Activated CD4-positive, alpha-beta T cell treated with anti-CD3 and anti-CD28 coated beads, Interleukin-2, Interleukin-6, amounts not matched to agents 100 ng/mL and 50 ng/mL, durations not matched to agents 16 hours and 8 hours (primary cell): ENCODE measurements around the gene MAFF.
A peak's percentile ranks its signal among the peaks of the same experiment; 100 is the strongest.

ENCODE experiments used
- DNase-seq: peaks from one replicate; pipeline ENCODE4 v3.0.0-alpha.2; 2020

Gene MAFF

DNA sequence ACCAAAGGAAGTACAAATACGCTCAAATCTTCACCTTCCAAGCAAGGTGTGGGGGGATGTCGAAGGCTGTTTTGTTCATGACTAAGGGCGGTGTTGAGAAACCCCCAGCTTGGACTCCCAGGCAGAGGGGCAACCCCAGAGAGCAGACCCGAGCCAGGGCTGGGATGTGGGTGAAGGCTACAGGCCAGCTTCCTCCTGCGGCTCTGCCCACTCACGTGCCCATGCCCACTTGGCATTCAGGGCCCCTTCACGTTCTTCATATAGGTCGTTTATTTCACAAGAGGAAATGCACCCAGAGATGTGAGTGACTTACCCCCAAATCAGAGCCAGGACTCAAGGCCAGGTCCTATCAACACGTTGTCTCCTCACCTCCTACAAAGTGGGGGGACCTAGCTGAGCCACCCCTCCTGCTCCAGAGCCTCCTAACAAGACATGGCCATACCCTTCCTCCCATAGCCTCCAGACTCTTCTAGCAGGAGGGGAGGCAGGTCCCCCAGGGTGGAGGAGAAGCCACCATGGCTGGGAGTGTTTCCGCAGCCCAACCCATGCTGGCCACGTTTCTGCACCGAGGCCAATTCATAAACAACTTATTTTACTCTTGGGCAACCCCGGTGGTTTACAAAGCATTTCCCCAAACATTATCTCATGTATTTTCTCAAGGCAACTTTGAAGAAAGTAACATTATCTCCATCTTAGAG, 49.0 kb downstream of the MAFF start:
- no peak for DNase-seq

GRCh38 chr22:38251341-38251692, 49.5 kb downstream of the MAFF start:
- DNase-seq: no peak

- no peak for DNase-seq
Measured at GRCh38 chr22:38255697-38256096, 53.9 kb downstream of the MAFF start.

DNA sequence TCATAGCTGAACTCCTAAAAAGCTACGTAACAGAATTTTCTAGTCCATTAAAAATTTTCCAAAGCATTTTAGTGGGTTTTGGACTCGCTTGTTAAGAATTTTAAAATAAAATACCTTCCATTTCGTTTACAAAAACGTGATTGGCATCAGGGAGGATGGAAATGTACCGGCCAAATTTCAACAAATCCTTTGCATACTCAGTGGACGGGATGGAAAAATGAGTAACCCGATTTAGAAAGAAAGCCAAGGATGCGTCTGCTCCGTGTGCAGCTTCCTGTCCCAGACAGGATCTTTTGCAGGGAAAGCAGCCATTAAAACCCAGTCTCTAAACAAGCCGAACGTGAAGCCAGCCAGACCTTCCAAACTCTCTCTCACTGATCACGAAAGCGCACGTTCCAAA, 55.4 kb downstream of the MAFF start:
- no peak for DNase-seq

DNA sequence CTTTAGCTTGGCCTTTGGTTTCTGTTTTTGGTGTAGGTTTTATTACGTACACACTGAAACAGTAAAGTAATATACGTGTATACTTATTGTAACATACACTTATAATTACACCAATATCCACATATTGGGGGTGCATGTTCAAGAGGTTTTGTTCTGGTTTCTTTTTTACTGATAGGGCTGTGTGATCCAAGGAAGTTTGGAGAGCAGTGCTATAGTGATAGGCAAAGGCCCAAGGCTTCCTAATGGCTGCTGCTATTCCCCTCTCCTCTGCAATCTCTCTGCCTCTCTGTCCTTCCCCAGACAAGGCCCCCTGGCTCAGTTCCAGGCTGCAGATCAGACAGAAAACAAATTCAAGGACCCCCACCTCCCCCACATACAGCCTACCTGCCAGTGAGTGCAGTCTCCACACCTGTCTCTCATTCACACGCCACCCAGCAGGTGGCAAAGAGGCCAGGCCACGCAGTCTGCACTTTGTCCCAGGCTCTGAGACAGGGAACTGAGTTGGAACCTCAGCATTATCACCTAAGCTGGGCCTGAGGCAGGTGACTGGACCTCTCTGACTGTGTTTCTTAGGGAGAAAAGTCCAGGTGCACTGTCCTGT, 56.0 kb downstream of the MAFF start:
- no peak for DNase-seq

DNA sequence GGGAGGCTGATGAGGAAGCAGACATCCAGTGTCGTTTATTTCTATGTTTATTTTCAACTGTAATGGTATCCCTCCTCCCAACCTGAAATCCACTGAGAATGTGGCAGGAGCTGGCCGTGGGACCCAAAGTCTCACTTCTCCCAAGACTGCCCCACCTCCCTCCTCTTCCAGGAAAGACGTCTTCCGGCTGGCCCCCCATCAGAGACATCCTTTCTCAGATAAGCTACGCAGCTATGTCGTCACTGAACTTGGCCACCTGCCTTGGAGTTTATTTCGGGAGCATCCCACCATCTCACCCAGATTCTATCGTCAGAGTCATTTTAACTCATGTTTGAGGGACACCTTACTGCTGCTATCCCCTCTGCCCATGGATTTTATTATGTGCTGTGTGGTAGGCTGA, 57.1 kb downstream of the MAFF start:
- no peak for DNase-seq

DNA sequence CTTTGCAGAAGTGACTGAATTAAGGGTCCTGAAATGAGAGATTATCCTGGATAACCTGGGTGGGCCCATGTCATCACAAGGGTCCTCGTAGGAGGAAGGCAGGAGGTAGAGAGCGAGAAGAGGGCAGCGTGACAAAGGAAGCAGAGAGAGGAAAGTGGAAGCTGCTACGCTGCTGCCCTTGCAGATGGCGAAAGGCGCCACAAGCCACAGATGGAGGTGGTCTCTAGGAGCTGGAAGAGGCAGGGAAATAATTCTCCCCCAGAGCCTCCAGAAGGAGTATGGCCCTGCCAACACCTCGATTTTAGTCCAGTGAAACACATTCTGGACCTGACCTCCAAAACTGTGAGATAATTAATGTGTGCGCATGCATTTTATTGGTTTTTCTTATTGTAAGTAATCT, 57.6 kb downstream of the MAFF start:
- DNase-seq: no peak

DNA sequence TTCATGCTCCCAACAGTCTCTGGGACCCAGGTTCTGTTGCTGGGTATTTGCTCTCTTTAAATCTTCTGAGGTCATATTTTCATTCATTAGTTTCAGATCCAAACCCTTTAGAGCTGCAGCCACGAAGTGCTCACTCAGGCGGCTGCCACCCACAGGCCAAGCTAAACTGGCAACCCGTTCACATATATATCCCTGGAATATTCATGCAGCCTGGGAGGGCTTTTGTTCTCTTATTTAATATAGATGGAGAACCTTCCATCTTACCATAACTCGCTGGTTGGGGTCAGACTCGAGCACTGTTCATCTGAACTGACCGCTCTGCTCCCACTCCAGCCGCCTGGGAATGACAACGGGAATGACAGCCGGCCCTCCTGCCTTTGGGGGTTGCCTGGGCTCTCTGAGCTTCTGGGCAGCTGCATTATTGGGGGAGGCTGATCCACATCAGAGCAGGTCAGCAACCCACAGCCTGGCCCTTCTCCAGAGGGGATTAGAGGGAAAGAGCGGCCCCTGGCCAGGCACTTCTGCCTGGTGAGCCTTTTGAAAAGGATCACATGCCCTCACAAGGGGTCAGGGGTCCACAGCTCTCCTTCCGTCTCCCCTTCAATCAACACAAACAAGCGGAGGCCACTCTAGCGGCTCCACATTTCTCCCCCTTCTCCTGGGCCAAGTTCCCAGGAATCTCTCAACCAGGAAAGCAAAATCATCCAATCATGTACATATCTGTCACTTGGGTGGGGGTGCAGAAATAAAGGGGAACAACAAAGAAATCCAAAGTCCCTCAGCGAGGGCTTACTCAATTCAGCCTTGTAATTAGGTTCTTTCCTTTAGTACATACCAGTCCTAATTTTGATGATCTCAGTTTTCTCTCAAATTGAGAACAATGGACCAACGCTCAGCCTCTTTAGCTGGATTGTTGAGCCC, 59.2 kb downstream of the MAFF start:
- no peak for DNase-seq

DNA sequence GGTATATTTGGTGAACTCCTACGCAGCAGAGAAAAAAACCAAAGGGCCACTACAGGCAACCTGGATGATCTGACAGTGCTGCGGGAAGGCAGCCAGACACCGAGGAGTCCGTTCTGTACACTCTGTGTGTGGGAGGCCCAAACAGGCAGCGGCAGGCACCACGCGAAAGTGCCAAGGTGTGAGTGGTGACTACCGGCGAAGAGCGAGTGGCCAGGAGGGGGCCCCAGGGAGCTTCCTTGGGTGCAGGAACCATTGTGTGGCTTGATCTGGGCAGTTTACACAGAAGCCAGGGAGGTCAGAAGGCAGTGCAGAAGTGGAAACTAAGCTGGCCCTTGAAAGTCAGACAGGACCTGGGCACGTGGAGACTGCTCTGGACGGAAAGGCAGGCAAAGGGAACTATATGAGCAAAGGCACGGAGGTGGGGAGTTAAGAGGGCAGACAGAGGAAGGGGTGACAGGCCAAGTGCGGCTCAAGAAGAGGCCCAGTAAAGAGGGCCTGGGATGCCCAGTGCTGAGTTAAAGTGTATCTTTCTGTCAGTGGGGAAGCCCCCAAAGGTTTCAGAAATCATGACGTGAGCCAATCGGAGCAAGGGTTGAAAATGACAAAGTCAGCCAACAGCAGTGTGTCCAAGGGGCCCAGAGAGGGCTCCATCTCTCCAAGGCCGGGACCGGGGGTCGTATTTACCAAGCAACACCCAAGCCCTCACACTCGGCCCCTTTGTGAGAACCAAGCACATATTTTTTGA, 60.4 kb downstream of the MAFF start:
- DNase-seq: peak; percentile 48

GRCh38 chr22:38264322-38264843, 62.6 kb downstream of the MAFF start:
- no peak for DNase-seq
